Gastrocnemius medialis (tissue), 4 donors: ENCODE results near the gene UNC93B1.

Experiments
- POLR2A ChIP-seq, 2 donors: fragments of 450-650 bp; IDR thresholded peaks; one replicate each; pipeline ENCODE4 v1.6.1; 2017; ENCODE audit warnings: antibody characterized with exemption in 2 of 2, mild to moderate bottlenecking in 2 of 2, moderate library complexity in 2 of 2
- TF ChIP-seq, protein P1 (sequence below), 5 experiments: fragments of 450-650 bp in 3 of 5; fragments of 200-600 bp in 2 of 5; sonication (generic) in 2 of 5; IDR thresholded peaks in 4 of 5; conservative IDR thresholded peaks in 1 of 5; 1 replicate in 4 of 5; 2 replicates in 1 of 5; pipeline ENCODE4 v1.5.1; 2016 to 2019; ENCODE audit warnings: antibody characterized with exemption in 5 of 5, mild to moderate bottlenecking in 3 of 5, moderate library complexity in 3 of 5

GRCh38 chr11:68033708-68034045 lies 29.8 kb upstream of the UNC93B1 start:
- TF ChIP-seq, protein P1, sequence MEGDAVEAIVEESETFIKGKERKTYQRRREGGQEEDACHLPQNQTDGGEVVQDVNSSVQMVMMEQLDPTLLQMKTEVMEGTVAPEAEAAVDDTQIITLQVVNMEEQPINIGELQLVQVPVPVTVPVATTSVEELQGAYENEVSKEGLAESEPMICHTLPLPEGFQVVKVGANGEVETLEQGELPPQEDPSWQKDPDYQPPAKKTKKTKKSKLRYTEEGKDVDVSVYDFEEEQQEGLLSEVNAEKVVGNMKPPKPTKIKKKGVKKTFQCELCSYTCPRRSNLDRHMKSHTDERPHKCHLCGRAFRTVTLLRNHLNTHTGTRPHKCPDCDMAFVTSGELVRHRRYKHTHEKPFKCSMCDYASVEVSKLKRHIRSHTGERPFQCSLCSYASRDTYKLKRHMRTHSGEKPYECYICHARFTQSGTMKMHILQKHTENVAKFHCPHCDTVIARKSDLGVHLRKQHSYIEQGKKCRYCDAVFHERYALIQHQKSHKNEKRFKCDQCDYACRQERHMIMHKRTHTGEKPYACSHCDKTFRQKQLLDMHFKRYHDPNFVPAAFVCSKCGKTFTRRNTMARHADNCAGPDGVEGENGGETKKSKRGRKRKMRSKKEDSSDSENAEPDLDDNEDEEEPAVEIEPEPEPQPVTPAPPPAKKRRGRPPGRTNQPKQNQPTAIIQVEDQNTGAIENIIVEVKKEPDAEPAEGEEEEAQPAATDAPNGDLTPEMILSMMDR (IDR thresholded peaks at IDR 0.05 in 4 of 5, conservative IDR thresholded peaks at IDR 0.05 in 1 of 5), result no peak
- no peak for TF ChIP-seq POLR2A (IDR thresholded peaks at IDR 0.05)
